GM21786 (cell line): ENCODE results near the gene MYO1E.
"Not testable (repeated sequence)": the region's sequence is repeated elsewhere in the genome, so short reads cannot be mapped to it uniquely, and the experiment has no call there.

ENCODE experiments used
- ATAC-seq: cut with Tn5 transposase; IDR thresholded peaks from one replicate; pipeline ENCODE4 v1.9.1; 2021; ENCODE audit not compliant: unreplicated experiment

MYO1E gene

GRCh38 chr15:59172289-59172901 is 200.3 kb downstream of the MYO1E start:
- no peak for ATAC-seq

GRCh38 chr15:59171067-59171397 is 201.6 kb downstream of the MYO1E start:
- ATAC-seq, result no peak

- no peak for ATAC-seq
Measured at GRCh38 chr15:59170295-59171066, 202.2 kb downstream of the MYO1E start.

GRCh38 chr15:59169251-59169708 is 203.4 kb downstream of the MYO1E start:
- no peak for ATAC-seq

GRCh38 chr15:59168536-59168935 is 204.1 kb downstream of the MYO1E start:
- no peak for ATAC-seq

GRCh38 chr15:59166601-59167265 is 205.9 kb downstream of the MYO1E start:
- no peak for ATAC-seq

- no peak for ATAC-seq
Measured at GRCh38 chr15:59166166-59166565, 206.5 kb downstream of the MYO1E start.

- ATAC-seq, result no peak
Measured at GRCh38 chr15:59165726-59166125, 206.9 kb downstream of the MYO1E start.

- ATAC-seq, result not testable (repeated sequence)
Measured at GRCh38 chr15:59162080-59162479, 210.6 kb downstream of the MYO1E start.

GRCh38 chr15:59160880-59161593 is 211.6 kb downstream of the MYO1E start:
- no peak for ATAC-seq

GRCh38 chr15:59159210-59159609 is 213.5 kb downstream of the MYO1E start:
- no peak for ATAC-seq

GRCh38 chr15:59158701-59159034 is 214.0 kb downstream of the MYO1E start:
- no peak for ATAC-seq

- ATAC-seq, result no peak
Measured at GRCh38 chr15:59157840-59158700, 214.6 kb downstream of the MYO1E start.

GRCh38 chr15:59157396-59157795 is 215.3 kb downstream of the MYO1E start:
- no peak for ATAC-seq

GRCh38 chr15:59155431-59155830 is 217.2 kb downstream of the MYO1E start:
- no peak for ATAC-seq

- ATAC-seq, result no peak
Measured at GRCh38 chr15:59154243-59154642, 218.4 kb downstream of the MYO1E start.

- ATAC-seq, result no peak
Measured at GRCh38 chr15:59153466-59153865, 219.2 kb downstream of the MYO1E start.

- no peak for ATAC-seq
Measured at GRCh38 chr15:59152694-59153450, 219.8 kb downstream of the MYO1E start.

- ATAC-seq, result no peak
Measured at GRCh38 chr15:59150185-59150584, 222.5 kb downstream of the MYO1E start.
